Hematopoietic multipotent progenitor cell (in vitro differentiated cells): ENCODE results near the gene CATSPERD. TPM values are rescaled to one million over a fixed set of nuclear protein-coding genes. Genes with fewer than 3 reads are reported as not detected.

Experiments
- DNase-seq, 3 donors: peaks; one replicate each; pipeline ENCODE4 v3.0.0-alpha.2; 2011 to 2015; ENCODE audit warnings: low read depth in 2 of 3, low spot score in 2 of 3
- total RNA-seq: library from RNA; depleted of rRNA; stranded (reverse); fragments of >200 nt; gene quantifications from one replicate; pipeline ENCODE4 v1.2.3, GENCODE V29; 2012

The CATSPERD gene, protein sequence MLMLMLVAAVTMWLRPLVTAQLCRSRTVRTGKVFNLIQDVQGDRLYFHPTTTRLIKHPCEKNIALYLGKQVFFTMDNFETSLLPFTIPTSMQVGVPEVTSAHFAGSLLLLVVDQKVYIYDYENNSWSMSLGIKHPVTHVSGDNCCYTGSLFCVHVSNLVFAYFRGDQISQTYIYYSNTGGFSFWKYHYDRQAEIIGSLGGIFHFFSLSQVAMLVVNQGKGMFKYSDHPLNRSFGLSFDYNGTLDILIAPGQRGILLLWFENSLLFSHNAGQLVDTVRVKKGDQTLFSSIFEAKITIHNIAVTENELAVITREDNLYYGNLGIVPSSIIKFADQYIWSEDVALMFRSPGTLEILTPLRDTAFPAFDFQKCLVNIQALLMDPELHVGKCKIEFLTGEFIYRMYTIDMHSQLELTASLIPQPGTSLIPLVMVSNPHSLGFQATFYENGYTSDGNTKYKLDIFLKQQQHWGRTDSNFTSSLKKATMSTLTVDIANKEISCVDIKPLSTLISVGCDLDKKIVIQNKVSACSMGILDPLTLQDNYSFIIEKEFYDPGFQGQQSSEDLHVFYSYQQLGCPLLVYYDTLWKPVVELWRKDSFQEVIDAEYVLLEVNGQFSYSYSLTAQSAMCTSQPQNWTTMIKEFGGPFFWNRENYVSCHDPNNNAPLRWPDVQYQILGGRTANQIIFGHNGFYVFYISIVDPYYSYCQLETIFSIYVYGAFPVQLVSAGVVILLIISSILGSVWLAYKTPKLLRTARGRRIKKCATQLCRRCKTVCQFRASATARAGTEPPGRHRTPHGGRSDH
- total RNA-seq = not detected

DNA sequence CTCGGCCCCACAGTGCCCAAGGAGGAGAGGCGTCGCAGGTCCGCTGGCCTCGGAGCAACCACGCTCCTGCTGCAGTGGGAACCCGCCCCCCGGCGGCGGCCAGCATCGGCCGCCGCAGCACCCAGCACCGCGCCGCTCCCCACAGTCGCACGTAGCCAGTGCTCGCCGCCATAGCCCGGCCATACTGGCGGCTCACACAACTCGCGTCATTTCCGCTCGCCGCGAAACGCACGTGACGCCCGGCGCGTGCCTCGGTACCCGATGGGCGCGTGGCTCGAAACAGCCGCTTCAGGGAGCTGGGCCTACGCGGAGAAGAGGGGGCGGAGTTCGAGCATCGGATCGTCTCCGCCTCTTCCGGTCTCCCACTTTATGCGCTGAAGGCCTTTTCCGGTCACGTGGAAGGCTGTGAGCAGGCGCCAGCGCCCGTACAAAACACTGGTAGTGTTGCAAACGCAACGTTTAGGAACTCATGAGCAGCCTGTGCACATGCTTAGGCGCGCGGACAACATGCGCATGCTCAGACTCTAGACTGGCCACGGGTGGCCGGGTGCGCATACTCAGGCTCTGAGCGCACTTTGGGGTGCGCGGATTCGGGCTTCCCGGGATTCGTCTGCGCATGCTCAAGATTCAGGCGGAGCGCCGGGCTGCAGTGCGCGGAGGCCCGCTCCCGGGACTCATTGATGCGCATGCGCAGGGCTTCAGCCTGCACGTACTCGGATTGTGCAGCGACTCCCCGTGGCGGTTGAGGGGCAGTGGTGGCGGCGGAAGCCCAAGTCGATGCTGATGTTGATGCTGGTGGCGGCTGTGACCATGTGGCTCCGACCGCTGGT is at the start of gene CATSPERD, which contains the start of gene LONP1:
CATSPERD (plus strand) TSS at position 677 of the 830 bp plus-strand sequence; CDS start at position 778, 101 bp downstream.
LONP1 (minus strand) TSS at position 186 of the 830 bp plus-strand sequence; CDS start at position 172, 14 bp downstream.
- peak; percentile 99 for DNase-seq

DNA sequence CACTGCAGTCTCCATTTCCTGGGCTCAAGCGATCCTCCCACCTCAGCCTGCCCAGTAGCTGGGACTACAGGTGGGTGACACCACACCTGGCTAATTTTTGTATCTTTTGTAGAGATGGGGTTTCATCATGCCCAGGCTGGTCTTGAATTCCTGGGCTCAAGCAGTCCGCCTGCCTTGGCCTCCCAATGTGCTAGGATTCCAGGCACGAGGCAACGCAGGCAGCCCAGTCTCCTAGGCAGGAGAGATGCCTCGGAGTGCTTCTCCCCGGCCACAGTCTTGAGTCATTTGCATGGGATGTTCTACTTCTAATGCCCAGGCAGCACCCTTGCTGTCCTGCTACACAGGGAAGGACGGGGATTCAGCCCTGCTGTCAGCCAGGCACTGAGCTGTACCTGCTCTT is 48.8 kb upstream of the CATSPERD start:
- DNase-seq = no peak

DNA sequence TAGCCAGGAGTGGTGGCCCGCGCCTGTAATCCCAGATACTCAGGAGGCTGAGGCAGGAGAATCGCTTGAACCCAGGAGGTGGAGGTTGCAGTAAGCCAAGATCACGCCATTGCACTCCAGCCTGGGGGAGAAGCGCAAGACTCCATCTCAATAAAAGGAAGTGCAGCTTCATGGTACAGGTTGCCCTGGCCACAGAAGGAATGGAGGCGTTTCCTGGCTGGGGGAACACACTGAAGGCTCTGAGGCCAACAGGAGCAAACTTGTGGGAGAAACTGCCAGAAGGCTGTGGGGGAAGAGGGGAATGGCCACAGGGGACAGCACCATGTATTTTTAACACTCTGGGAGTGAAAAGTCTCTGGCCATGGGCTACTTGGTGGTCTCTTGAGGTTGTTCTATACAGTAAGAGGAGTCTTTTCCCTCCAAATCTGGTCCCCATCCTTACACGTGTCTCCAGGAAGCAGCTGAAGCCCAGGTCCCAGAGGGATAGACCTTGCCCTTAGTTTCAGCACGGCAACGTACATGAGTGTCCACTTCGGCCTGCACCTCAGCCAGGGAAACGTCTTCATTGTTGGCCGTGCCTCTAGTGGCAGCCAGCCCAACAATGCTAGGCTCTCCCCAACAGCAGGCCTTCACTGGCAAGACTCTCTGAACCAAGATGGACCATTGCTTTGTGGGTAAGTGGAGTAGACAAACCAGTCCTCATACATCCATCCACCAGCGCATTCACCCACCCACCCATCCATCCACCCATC is 47.6 kb upstream of the CATSPERD start:
- no peak for DNase-seq

DNA sequence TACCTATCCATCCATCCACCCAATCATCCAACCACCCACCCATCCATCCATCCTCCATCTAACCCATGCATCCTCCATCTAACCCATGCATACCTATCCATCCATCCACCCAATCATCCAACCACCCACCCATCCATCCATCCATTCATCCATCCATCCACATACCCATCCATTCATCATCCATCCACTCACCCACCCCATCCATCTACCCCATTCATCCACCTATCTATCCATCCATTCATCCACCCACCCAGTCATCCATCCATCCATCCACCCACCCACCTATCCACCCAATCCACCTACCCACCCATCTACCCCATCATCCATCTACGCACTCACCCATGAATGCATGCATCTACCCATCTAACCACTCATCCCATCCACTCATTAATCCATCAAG is 46.7 kb upstream of the CATSPERD start:
- no peak for DNase-seq

GRCh38 chr19:5674714-5675113 is 45.7 kb upstream of the CATSPERD start:
- no peak for DNase-seq

DNA sequence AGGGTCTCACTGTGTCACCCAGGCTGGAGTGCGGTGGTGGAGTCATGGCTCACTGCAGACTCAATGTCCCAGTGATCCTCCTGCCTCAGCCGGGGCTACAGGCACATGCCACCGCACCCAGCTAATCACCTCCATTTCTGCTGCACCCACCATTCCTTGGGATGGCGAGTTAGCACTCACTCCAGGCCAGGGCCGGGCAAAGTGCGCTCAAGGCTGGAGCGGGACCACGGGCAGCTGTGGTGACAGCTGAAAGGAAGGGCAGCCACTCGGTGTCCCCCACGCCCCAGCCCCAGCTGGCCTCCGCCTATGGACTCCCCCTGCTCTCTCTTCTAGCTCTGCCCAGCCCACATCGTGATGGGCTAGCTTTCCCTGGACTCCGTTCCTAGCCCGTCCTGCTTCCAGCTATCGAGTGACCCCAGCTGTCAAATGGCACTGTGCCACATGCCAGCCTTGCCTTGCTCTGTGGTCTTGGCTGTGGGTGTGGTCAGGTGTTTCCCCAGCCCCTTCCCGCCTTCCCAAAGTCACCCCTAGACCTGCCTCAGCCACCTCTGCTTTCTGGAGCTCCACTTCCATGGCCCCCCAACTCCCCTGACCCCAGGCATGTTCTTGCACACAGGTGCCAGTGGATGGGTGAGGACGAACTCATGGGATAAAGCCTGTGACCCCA is 44.2 kb upstream of the CATSPERD start:
- DNase-seq = no peak

DNA sequence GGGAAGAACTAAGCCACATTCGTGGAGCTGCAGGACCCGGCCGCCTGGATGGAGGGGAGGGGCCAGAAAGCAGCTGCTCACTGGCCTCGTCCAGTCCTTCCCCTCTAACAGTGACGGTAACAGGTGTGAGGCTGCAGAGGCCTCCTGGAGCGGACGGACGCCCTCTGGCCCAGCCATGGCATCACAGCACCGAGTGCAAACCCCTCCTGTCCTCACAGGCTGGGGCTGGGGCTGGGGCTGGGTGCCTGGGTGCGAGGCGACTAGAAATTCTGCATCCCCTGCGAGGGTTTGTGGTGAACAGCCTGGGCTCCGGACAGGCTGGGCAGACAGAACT is 43.7 kb upstream of the CATSPERD start:
- no peak for DNase-seq

- DNase-seq = no peak
Observed at GRCh38 chr19:5677136-5677535, 43.3 kb upstream of the CATSPERD start.

- DNase-seq = no peak
Observed at GRCh38 chr19:5677580-5677979, 42.9 kb upstream of the CATSPERD start.

- no peak for DNase-seq
Observed at GRCh38 chr19:5678071-5678718, 42.2 kb upstream of the CATSPERD start.

DNA sequence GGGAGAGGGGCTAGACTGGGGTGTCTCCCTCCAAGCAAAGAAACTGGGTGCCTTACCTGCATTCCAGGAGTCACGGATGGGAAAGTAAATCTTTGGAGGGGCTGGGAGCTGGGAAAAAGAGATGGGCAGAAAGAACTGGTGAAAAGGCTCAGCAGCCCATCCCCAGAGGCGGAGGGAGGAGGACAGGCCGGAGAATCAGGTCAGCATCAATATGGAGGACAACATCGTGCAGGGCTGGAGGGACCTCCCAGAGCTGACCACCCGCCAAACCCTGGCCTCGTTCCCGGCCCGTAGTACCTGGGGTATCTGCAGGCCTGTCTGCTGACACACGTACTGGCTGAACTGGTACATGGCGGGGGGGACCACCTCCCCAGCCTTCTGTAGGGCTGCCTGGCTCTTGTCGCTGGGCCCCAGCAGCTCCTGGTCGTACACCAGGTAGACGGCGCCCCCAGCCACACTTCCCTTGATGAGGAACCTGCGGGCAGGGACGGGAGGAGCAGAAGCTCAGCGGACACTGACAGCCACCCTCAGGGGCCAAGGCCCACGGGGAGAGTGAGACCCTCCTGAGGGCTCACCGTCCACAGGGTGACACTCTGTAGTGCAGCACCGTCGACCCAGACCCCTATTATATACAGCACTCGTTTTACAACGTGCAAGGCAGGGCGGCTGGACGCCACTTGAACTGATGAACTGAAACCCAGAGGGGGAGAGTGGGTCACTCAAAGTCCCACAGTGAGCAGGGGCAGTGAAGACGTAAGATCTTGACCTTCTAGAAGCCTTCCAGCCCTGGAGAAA is 41.0 kb upstream of the CATSPERD start:
- no peak for DNase-seq

- no peak for DNase-seq
Observed at GRCh38 chr19:5680084-5680436, 40.4 kb upstream of the CATSPERD start.

DNA sequence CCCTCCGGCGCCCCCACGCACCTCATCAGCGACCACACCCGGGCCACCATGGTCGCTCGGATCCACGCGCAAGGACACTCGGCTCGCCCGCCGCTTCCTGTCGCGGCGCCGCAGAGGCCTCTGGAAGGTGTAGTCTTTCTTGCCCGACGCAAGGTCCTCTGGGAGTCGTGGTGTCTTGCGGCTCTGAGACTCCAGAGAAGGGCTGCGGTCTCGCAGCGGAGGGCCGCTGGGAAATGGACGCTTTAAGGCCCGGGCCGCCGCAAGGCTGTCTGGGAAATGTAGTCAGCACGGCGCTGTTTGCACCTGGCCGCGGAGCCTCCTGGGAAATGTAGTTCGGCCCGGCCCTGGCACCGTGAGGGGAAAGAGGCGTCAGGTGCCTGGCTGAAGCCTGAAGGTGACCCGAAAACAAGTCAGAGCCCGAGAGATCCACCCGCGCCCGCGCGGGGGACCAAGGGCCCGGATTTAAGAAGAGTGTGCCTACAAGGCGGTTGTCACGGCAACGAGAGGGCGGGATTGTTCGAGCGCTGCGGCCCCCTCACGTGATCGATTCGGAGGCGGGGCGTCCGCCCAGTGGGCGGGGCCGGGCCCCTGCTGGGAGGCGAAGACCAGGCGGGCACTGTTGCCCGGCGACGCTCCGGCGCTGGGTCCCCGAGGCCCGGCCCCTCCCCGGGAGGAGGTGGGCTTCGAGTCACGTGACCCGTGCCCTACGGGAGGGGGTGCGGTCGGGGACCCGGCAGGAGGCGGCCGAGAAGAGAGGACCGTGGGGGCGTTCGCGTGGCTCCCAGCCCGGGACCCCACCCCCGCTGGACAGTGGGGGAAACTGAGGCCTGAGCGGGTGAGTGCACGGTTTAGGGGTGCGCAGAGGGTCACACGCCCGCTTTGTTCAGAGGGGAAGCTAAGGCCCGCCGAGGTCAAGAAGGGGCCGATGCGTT is 39.7 kb upstream of the CATSPERD start, which contains the start of the genes HSD11B1L and MICOS13:
HSD11B1L (plus strand) TSS at position 591 of the 932 bp plus-strand sequence. CDS start 3,806 bp downstream, outside the sequence.
MICOS13 (minus strand) TSS at position 80 of the 932 bp plus-strand sequence; CDS start at position 50, 30 bp downstream.
- DNase-seq = peak; percentile 96 to 100 (median 99)

DNA sequence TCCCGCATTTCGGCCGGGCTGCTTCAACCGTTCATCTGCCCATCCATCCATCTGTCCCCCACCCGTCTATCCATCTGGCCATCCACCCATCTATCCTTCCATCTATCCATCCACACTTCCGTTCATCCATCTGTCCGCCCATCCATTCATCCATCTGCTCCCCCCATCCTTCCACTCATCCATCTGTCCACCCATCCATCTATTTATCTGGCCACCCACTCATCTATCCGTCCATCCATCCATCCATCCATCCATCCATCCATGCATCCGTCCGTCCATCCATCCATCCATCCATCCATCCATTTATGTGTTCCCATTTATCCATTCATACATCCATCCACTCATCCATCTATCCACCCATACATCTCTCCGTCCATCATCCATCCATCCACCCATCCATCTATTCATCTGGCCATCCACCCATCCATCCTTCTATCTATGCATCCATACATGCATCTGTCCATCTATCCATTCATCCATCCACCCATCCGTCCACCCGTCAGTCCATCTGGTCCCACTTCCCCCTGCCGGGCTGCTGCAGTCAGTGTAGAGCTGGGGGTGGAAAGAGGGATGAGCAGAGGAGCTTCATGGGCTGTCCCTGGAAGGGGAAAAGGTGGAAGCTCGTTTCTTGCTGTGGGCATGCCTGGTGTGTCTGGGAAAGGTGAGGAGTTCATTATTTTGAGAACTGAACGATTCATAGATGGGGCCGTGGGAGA is 38.9 kb upstream of the CATSPERD start:
- DNase-seq = no peak

- DNase-seq = no peak
Observed at GRCh38 chr19:5682107-5682482, 38.3 kb upstream of the CATSPERD start.

GRCh38 chr19:5683177-5683886 is 37.1 kb upstream of the CATSPERD start:
- DNase-seq = no peak
